ENCODE results near the gene TMEM134. TPM values are rescaled to one million over a fixed set of nuclear protein-coding genes. Genes with fewer than 3 reads are reported as not detected.
"Not testable (repeated sequence)": the region's sequence is repeated elsewhere in the genome, so short reads cannot be mapped to it uniquely, and the experiment has no call there.

TMEM134 gene
- polyA plus RNA-seq, 4 donors: 41.7 to 80.2 (median 64.6) TPM

DNA sequence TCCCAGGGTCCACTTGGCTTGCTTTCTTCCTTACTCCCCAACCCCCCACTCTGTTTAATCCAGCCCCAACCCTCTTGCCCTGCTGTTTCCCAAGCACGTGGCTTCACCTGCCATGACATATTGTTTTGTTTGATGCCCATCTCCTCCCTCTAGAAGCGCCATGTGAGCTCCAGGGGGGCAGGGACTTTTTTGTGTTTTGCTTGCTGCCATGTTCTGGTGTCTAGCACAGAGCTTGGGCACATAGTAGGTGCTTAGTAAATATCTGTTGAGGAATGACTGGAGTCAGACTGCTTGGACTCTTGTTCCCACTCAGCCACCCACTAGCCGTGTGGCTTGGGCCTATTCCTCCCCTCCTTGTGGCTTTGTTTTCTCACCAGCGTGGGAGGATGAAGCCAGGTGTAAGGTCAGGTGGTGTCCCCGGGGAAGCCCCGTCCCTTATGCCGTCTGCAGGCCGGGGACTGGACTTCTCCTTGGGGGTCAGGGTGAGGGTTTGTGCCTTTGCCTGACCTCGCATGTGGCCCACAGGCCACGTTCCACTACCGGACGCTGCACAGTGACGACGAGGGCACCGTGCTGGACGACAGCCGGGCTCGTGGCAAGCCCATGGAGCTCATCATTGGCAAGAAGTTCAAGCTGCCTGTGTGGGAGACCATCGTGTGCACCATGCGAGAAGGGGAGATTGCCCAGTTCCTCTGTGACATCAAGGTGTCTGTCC is 17.6 kb upstream of the TMEM134 start:
- no peak for DNase-seq (ENCODE audit: low read depth in 4 of 4, low spot score in 2 of 4)

DNA sequence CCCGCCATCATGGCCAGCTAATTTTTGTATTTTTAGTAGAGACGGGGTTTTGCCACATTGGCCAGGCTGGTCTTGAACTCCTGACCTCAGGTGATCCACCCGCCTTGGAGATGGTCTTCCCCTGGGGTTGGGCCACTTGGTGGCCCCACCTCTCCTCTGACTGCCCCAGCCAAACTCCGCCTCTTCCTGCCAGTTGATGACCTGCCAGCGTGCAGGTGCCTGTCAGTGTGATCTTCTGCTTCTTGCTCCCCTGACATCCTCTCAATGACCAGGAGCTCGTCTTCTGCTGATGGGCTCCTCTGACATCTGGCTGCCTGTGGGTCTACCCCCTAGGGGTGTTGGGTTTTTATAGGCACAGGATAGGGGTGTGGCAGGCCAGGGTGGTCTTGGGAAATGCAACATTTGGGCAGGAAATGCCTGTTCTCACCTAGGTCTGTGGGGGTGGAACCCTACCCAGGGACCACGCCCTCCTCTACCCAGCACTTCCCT is 16.9 kb upstream of the TMEM134 start:
- not testable (repeated sequence) for DNase-seq (ENCODE audit: low read depth in 4 of 4, low spot score in 2 of 4)

DNA sequence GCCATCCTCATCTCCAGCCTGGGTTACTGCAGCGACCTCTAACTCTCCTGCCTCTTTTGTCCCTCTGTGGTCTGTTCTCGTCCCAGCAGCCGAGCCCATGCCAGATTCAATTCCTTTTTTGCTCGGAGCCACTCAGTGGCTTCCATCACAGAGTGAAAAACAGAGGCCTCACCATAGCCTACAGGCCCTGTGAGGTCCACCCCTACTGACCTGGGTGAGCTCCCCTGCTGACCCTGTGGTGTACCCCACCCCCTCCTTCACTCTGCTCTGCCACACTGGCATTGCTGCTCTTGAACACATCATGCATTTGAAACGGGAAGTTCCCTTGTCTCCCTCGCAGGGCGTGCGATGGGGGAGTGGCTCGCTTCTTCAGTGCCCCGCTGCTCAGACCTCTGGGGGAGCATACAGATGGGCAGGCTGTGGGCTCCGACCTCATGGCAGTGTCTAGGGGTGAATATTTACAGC is 15.8 kb upstream of the TMEM134 start:
- DNase-seq (ENCODE audit: low read depth in 4 of 4, low spot score in 2 of 4): no peak

DNA sequence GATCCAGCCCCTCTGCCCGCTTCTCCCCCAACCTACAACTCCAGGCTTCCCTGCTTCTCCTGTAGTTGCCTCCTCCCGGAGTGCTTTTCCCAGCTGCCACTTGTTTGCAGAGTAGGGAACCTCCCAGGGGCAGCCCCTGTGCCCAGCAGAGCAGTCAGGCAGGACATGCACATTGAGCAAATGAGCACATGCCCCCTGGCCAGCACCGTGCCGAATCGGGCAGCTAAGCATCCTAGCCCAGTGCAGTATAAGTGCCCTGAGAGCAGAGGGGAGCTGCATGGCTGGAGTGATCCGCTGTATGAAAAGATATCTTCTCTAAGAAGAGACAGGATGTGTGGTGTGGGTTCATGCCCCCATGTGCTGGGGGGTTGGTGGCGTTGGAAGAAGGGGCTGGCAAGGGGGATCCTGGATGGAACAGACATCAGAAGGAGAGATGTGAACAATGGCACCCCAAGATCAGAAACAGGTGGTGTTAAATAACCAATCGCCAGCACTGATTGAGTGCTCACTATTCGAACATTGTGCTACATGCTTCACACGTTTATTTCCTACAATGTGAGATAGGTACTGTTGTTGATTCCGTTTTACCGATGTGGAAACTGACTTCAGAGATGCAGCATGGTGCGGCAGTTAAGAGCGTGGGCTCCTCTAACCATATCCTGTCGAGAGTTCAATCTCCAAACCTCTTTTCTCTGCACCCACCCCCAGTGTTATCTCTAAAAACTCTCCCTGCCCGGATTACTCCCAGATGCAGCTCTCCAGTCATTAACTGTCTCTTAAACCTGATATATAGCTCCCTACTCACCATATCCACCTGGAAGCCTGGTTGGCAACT is 15.0 kb upstream of the TMEM134 start:
- no peak for DNase-seq (ENCODE audit: low read depth in 4 of 4, low spot score in 2 of 4)

DNA sequence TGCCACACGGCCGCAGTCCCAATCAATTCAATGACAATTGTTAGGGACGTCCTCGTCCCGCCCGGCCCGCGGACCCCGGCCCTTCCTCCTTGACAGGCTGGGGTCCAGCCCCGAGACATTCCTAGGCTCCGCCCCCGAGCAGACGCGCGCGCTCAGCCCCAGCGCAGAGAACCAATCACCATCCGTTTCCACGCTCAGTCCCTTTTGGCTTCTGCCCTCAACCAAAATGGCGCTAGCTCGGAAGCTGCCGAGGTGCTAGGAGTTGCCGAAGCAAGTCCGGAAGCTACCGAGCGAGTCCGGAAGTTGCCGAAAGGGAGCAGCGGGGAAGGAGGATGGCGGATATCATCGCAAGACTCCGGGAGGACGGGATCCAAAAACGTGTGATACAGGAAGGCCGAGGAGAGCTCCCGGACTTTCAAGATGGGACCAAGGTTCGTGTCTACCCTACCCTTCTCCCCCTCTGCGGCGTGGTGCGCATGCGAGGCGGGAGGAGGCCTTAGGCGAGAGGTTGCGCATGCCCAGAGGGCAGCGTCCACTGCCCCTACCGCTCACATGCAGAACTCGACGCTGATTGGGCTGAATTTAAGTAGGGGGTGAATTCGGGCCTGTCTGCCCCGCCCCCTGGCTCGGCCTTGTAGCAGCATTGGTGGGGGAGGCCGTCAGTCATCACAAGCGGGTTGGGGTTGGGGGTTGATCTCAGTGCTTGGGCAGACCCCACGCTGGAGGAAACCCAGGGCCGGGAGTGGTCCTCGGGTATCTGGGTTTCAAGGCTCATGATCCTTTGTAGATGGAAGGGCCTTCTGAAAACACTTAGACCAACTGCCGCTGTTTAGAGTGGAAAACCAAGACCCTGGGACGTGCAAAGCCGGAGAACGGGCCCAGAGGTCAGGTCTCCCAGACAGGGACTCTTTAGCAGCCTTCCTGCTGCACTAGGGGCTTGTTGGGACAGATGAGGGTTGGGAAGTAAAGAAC is 14.1 kb upstream of the TMEM134 start, which contains the start of gene AIP:
AIP (plus strand) TSS at position 200 of the 972 bp plus-strand sequence; CDS start at position 333, 133 bp downstream.
- peak; percentile 96 to 99 (median 99) for DNase-seq (ENCODE audit: low read depth in 4 of 4, low spot score in 2 of 4)

DNA sequence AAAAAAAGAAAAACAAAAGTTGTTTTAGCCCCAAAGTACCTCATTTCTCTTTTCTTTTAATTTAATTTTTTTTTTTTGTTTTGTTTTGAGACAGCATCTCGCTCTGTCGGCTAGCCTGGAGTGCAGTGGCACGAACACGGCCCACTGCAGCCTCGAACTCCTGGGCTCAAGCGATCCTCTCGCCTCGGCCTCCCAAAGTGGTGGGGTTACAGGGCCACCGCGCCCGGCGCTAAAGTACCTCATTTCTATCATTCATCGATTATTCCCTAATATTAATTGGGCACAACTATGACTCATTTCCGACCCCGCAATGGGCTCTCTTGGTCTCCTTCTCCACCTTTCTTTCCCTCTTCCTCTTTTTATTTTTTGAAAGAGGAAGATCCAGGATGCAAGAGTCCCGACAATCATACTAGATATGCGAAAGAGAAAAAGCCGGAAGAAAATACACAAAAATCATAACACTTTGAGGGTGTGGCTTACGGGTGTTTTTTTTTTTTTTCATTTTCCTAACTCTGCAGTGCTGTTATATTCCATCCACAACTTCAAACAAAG is 13.3 kb upstream of the TMEM134 start:
- DNase-seq (ENCODE audit: low read depth in 4 of 4, low spot score in 2 of 4): no peak

DNA sequence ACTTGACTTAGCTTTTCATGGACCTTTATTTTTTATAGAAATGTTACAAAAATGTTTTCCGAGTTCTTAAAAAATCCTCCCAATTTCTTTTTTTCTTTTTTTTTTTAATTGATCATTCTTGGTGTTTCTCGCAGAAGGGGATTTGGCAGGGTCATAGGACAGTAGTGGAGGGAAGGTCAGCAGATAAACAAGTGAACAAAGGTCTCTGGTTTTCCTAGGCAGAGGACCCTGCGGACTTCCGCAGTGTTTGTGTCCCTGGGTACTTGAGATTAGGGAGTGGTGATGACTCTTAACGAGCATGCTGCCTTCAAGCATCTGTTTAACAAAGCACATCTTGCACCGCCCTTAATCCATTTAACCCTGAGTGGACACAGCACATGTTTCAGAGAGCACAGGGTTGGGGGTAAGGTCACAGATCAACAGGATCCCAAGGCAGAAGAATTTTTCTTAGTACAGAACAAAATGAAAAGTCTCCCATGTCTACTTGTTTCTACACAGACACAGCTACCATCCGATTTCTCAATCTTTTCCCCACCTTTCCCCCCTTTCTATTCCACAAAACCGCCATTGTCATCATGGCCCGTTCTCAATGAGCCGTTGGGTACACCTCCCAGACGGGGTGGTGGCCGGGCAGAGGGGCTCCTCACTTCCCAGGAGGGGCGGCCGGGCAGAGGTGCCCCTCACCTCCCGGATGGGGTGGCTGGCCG is 8.4 kb upstream of the TMEM134 start:
- not testable (repeated sequence) for DNase-seq (ENCODE audit: low read depth in 4 of 4, low spot score in 2 of 4)

DNA sequence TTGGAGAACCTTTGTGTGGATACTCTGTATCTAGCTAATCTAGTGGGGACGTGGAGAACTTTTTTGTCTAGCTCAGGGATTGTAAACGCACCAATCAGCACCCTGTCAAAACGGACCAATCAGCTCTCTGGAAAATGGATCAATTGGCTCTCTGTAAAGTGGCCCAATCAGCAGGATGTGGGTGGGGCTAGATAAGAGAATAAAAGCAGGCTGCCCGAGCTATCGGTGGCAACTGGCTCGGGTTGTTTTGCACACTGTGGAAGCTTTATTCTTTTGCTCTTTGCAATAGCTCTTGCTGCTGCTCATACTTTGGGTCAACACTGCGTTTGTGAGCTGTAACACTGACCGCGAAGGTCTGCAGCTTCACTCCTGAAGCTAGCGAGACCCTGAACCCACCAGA is 7.6 kb upstream of the TMEM134 start:
- DNase-seq (ENCODE audit: low read depth in 4 of 4, low spot score in 2 of 4): not testable (repeated sequence)

DNA sequence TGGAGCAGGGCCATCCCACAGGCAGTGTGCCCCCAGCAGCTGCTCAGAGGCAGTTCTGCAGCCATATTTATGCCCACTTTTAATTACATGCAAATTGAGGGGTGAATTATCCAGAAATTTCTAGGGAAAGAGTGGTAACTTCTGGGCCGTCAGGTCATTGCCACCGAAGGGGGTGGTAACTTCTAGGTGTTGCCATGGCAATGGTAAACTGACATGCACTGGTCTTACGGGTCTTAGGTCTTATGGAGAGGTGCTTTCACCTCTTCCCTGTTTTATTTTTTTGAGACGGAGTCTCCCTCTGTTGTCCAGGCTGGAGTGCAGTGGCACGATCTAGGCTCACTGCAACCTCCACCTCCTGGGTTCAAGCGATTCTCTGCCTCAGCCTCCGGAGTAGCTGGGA is 3.8 kb upstream of the TMEM134 start:
- no peak for DNase-seq (ENCODE audit: low read depth in 4 of 4, low spot score in 2 of 4)

DNA sequence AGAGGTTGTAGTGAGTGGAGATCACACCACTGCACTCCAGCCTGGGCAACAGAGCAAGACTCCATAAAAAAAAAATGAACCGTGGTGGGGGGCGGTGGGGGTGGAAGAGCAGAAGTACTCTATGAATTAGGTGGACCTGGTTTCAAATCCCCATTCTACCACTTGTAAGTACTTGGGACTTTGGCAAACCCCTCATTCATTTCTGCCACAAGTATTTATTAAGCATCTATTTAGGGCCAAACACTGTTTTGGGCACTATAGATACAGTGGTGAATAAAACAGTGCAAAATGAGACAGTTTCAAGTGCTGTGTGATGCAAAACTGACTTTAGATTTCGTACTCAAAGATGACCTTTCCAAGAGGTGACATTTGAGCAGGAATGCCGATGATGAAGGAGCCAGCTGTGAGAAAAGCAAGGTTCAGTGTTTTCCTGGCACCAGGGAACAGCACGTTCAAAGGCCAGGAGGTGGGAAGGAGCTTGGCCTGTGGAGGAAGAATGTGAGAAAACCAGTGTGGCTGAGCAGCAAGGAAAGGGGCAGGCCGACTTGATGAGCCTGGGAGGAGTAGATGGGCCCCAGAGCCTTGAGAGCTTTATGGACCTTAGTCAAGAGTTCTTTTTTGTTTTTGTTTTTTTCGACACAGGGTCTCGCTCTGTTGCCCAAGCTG is 1.4 kb upstream of the TMEM134 start:
- no peak for DNase-seq (ENCODE audit: low read depth in 4 of 4, low spot score in 2 of 4)

DNA sequence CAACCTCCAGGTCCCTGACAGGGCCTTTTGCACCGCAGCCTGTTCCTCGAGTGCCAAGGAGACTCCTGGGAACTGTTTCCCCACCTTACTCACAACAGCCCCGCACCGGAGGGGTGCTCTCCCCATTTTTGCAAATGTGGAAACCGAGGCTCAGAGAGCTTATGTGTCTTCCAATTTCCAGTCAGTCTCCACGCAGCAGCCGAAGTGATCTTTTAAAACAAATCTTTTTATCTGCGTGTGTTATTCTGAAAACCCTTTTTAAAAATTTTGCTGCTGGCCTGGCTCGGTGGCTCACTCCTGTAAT is 409 bp upstream of the TMEM134 start:
- DNase-seq (ENCODE audit: low read depth in 4 of 4, low spot score in 2 of 4): no peak

DNA sequence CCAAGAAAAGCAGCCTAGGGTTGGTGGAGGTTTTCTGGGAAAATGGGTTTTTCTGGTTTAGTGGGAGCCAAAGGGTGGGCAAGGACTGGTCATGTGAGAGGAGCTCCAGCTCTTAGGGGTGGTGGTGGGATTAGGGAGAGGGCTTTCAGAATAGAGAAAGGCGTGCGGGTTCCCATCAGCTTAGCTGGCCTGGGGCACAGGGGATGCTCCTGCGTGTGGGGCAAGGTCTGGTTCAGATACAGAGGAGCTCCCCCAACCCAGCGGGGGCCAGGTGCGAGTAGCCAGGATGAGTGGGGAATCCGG is 644 bp downstream of the TMEM134 start:
- DNase-seq (ENCODE audit: low read depth in 4 of 4, low spot score in 2 of 4): no peak

DNA sequence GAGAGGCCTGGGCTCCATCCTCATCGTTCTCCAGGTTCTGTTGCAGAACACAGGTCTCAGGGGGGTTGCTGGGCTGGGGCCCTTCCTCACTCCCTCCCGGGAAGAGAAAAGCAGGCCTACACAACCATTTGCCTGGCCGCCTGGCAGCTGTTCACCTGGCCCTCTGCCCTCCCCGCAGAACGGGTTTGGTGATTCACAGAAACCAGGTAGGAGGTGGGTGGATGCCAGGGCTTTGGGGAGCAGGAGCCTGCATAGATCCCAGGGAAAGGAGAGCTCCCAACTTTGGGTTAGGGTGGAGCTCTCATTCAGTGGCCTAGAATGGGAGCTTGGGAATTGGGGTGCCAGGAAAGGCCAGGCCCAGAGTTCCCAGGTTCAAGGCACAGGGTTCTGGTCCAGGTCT is 995 bp downstream of the TMEM134 start:
- no peak for DNase-seq (ENCODE audit: low read depth in 4 of 4, low spot score in 2 of 4)

DNA sequence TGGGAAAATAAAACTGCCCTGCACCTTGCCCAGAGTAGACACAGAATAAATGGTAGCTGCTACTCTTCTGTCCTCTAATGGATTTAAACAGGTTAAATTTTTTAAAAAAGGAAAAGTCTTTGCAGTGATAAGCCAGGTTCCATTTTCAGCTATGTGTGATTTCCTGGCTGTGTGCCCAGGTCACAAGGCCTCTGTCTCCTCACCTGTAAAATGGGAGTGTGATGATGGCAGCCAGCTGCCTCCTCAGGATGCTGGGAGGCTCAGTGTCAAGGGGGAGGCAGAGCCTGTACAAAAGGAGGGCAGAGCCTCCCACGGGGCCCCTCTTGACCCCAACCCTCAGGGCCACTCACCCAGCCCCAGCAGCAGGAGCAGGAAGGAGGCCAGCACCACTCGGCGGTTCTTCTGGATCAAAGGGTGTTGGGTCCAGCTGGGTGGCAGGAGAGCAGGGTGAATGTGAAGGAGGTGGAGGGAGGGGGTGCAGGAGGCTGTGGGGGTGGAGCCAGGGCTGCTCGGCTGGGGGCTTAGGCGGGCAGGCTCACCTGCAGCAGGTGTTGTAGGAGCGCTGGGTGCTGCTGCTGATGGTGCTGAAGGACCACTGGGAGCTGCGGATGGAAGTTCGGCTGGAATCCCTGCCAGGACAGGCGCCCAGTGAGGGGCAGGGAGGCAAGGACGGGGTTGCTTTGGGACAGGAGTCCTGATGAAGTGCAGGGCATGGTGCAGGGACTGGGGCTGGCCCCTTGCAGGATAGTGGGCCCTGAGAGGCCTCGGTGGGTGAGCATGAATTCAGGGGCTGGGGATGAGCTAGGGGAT is 1.9 kb downstream of the TMEM134 start:
- no peak for DNase-seq (ENCODE audit: low read depth in 4 of 4, low spot score in 2 of 4)

DNA sequence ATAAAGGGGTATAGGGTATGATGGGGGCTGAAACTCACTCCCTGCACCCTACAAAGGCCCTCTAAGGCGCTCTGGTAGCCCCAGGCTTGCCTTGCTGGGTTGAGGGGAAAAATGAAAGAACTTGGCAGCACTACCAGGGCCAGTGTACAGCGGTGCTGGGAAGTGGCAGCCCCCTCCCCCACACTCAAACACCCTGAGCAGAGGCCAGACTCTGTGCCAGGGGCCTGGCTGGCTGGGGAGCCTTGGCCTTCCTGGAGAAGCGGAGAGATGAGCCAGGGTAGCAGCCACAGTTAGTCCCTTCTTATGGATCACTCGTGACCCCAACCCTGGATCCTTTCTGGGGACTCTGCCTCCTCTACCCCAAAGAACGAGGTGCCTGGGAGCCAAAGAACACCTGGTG is 2.7 kb downstream of the TMEM134 start:
- DNase-seq (ENCODE audit: low read depth in 4 of 4, low spot score in 2 of 4): no peak

DNA sequence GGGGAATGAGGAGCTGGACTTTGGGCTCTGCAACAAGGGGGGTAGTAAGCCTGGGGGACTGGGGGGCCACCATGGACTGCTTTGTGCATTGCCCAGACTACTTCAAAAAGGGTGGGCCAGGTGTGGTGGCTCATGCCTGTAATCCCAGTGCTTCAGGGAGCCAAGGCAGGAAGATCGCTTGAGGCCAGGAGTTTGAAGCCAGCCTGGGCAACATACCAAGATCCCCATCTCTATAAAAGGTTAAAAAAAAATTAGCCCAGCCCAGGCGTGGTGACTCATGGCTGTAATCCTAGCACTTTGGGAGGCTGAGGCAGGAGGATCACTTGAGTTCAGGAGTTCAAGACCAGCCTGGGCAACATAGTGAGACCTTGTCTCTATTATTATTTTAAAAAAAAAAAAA is 3.5 kb downstream of the TMEM134 start:
- DNase-seq (ENCODE audit: low read depth in 4 of 4, low spot score in 2 of 4): not testable (repeated sequence)

DNA sequence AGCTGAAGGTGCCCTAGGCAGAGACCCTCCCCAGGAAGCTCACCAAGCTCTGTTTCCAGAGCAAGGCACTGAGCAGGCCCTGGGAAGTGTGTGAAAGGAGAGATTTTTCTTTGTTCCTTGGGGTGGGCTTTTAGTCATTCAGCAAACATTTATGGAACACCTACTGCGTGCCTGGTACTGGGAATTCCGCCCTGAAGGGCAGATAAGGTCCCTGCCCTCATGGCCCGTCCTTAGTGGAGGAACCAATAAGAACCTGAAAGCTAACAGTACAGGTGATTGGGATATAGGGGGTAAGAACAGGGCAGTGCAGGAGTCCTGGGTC is 3.9 kb downstream of the TMEM134 start:
- DNase-seq (ENCODE audit: low read depth in 4 of 4, low spot score in 2 of 4): no peak

DNA sequence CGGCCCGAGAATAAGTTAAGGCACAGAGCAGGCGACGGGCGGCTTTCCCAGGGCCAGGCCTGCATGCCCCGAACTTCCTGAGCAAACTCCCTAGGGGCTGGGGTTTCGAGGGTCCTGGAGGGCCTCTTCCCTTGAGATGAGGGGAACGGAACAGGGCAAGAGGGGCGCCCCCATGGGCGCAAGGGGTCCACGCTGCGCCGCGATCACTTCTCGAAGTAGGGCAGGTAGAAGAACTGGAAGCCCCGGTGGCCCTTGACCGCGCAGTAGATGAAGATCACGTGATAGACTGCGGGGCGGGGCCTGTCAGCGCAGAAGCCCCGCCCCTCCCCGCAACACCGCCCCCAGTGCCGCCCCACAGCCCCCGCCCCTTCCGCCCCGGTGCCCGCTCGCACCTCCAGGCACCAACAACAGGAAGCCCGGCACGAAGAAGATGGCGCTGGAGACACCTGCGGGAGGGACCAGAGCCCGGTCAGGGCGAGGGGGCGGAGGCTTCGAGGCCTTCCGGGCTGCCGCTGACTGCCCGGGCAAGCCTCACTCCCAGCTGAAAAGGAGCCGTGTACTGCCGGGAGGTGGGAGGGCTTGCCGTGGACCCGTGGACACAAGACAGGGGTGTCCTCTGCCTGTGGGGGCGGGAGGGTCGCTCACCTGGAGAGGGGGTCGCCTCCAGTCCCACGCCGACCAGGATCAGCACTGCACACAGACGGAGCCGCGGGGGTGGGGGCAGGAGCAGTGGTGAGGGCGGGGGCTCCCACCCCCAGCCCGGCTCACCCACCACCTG is 4.5 kb downstream of the TMEM134 start:
- peak; percentile 29 to 70 (median 61) for DNase-seq (ENCODE audit: low read depth in 4 of 4, low spot score in 2 of 4)
